ENCODE measurements around the gene NAT10.
"Not testable (repeated sequence)": the region's sequence is repeated elsewhere in the genome, so short reads cannot be mapped to it uniquely, and the experiment has no call there.

Gene NAT10

DNA sequence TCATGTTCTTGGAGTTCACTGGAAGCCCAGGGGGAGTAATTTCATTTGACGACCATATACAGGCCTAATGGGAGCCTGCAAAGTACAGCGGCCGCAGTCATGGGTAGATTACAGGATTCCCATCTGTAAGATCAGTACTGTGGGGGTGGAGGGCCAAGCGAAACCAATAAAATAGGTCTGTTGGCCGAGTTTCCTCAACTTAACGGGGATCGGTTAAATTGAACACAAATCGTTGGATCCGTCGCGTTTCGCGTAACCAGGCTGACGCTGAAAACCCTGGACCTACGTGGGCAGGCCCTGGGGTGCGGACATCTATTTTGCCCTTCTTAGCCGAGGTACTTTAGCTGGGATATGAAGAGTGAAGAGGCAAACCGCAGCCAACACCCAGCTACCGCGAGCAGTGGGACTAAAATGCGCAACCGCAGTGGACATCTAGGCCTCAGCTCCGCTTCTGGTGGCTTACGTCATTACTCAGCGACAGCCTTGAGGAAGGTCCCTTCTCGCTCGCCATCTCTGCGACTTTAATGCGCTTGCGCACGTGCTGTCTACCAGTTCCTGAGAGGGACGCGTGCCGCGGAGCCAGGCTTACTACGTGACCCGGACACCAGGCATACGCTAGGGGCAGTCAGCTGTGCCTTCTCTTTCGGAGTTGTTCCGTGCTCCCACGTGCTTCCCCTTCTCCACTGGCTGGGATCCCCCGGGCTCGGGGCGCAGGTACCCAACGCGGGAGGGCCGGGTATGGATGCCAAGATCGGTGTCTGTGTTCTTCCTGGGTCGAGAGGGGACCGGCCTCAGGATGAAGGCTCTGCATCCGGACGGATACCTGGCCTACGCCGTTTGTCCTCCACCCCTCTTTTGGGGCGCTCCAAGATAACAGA, at the start of gene NAT10:
NAT10 (plus strand) TSS at position 551 of the 878 bp plus-strand sequence. CDS start 2,597 bp downstream, outside the sequence.
- DNase-seq, result peak; percentile 98

DNA sequence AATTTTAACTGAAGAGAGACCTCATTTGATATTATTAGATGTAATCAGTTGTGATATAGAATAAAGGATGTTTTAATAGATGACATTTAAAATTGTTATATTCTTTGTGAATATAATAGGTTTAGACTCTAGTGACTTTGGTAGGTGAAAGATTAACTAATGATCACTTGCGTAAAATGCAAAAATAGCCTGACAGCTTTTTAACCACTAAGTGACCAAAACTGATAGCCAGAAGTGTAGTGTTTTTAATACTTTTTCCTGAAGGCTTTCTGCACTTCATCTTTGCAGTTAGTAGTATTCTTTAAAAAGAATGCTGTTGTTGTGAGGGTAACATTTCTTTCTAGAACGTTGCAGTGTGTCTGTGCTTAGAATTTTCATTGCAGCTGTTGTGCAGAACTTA, 48.8 kb upstream of the NAT10 start:
- no peak for DNase-seq

DNA sequence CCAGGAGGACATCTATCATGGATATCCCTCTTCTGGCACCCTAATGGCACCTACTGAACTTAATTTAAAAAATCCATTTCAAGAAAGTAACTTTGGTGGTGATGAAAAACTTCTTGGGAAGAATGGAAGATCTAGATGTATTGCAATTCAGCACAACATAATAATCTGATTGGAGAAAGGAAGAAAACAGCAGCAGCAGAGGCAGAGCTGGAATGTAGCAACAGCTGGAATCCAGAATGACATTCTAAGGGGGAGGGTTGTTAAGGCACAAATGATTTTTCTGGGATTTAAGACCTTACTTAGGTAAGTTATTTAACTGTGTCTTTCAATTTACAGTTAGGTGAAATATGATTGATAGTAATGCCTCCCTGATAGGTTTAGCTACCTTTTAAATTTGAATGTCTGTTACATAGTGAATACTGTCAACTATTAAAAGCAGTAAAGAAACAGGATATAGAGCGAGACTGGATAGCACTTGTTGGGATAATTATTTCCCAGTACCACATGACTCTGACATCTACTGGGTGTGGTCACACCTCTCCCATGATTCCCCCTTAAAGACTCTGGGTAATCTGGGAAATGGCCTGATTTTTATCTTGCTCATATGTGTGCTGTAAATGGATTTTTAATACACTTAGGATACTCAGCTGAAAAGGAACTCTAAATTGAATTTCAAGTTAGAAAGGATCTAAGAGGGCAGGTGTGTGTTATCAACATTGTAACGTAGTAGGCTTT, 42.2 kb upstream of the NAT10 start:
- no peak for DNase-seq

DNA sequence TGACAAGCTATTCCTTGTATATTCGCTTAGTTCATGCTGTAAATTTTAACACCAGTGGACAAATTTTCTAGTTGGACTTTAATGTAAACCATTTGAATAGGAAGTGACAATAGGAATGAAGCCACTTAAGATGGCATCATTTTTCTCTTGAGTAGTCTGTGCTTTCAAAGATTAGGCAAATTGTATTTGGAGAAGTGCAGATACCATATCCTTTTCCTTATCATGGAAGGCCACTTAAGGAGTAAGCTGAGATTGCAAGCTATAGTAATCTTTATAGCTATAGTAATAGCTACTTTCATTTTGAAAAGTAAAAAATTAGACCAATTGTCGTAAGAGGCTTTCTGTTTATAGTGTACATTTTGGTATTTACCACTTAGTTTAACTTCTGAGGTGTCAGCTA, 41.1 kb upstream of the NAT10 start:
- no peak for DNase-seq

DNA sequence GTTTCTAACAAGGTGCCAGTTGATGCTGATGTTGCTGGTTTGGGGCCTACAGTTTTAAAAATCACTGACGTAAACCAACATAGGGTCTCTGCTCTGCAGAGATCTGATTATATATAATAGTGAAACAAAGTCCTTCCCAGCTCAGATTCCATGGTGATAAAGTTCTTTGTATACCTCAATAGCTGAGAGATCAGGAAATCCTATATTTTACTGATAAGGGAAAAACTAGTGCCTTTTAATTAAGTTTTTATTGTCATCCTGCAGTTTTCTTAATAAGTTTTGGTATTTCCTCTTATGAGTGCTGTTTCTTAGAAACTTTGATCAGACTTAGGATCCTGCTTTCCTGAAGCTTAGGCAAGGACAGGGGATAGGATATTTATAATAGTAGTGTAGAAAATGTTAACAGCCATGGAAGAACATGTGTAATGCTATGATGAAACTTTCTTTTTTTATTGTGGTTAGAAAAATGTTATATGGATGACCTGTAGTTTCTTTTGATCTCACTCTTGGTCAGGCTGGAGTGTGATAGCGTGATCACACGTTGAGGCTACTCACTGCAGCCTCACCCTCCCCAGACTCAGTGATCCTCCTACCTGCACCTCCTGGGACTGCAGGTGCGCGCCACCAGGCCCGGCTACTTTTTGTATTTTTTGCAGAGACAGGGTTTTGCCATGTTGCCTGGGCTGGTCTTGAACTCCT, 39.8 kb upstream of the NAT10 start:
- no peak for DNase-seq

DNA sequence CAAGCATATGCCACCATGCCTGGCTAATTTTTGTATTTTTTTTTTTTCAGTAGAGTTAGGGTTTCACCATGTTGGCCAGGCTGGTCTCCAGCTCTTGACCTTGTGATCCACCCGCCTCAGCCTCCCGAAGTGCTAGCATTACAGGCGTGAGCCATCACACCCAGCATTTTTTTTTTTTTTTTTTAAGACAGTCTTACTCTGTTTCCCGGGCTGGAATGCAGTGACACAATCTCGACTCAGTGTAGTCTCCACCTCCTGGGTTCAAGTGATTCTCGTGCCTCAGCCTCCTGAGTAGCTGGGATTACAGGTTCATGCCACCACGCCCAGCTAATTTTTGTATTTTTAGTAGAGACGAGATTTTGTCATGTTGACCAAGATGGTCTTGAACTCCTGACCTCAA, 38.7 kb upstream of the NAT10 start:
- not testable (repeated sequence) for DNase-seq

DNA sequence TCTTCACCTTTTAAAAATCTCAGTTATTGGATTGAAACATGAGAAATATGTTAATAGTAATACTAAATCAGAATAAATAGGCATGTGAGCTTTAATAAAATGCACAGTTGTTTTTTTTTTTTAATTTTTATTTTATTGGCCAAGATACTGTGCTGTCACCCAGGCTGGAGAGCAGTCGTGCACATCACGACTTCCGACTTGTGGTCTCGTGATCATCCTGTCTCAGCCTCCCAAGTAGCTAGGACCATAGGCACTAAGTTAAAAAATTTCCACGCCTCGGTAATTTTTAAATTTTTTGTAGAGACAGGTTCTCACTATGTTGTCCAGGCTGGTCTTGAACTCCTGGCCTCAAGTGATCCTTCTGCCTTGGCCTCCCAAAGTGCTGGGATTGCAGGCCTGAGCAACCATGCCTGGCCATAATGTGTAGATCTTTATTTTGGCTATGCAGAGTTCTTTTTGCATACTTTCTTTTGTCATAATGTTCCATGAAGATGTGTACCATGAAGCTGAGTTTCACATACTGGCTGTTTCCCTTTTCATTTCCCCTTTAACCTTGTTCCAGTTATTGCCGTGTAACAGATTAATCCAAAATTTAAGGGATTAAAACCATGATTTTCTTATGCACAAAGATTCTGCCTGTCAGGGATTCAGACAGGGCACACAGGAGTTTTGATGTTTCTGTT, 37.9 kb upstream of the NAT10 start:
- DNase-seq, result no peak

DNA sequence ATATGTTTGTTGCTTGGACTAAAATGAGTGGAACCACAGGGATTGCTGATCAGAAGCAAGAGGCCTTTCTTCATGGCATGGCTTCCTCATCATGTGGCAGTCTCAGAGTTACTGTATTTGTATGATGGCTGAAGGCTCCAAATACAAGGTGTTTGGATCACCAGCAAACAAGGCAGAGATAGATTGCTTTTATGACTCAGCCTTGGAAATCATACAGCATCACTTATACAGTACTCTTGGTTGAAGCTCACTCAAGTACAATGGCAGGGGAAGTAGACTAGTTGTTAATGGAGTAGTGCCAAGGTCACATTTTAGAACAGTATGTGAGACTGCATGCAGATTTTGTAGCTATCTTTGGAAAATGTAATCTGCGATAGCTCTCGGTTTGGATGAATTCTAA, 37.3 kb upstream of the NAT10 start:
- DNase-seq, result no peak

DNA sequence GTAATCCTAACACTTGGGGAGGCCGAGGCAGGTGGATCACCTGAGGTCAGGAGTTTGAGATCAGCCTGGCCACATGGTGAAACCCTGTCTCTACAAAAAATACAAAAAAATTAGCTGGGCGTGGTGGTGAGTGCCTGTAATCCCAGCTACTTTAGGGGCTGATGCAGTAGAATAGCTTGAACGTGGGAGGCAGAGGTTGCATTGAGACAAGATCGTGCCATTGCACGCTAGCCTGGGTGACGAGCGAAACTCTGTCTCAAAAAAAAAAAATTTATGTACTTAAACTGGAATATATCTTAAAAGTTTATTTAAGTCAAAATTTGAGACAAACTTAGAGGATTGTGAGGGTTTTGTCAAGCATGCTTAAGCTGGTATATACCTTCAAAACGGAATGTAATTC, 34.1 kb upstream of the NAT10 start:
- not testable (repeated sequence) for DNase-seq

DNA sequence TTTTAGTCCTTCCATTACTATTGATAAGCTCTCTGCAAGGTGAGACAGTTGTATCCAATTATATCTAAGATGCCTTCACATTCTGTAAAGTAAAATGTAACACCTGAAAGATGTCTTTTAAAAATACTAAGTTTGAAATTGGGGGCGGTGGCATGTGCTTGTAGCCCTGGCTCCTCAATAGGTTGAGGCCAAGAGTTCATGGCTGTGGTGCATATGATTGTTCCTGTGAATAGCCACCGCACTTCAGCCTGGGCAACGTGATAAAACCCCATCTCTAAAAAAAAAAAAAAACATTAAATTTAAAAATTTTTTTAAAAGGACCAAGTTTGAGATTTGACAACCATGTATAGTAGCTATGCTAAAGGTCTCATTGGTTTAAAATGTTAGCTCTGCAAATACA, 33.4 kb upstream of the NAT10 start:
- DNase-seq, result no peak

DNA sequence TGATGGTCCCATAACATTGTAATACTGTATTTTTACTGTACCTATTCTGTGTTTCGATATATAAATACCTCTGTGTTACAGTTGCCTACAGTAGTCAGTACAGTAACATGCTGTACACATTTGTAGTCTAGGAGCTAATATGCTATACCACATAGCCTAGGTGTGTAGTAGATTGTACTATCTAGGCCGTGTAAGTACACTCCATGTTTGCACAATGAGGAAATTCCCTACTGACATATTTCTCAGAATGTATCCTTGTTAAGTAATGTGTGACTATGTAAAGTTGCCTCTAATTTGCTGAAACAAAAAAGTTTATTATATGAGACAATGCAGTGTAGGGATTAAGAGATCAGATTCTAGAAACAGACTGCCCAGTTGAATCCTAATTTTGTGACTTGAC, 32.6 kb upstream of the NAT10 start:
- no peak for DNase-seq

DNA sequence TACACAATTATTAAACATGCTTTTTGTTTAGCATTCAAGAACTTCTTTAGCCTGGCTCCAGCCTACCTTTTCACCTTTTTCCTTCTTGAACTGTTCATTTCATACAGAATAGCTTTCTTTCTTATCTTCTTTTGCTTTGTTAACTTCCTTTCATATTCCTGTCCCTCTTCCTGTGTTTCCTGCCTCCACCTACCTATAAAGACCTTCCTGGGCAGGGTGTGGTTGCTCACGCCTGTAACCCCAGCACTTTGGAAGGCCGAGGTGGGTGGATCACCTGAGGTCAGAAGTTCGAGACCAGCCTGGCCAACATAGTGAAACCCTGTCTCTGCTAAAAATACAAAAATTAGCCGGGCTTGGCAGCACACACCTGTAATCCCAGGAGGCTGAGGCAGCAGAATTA, 31.0 kb upstream of the NAT10 start:
- DNase-seq, result no peak

DNA sequence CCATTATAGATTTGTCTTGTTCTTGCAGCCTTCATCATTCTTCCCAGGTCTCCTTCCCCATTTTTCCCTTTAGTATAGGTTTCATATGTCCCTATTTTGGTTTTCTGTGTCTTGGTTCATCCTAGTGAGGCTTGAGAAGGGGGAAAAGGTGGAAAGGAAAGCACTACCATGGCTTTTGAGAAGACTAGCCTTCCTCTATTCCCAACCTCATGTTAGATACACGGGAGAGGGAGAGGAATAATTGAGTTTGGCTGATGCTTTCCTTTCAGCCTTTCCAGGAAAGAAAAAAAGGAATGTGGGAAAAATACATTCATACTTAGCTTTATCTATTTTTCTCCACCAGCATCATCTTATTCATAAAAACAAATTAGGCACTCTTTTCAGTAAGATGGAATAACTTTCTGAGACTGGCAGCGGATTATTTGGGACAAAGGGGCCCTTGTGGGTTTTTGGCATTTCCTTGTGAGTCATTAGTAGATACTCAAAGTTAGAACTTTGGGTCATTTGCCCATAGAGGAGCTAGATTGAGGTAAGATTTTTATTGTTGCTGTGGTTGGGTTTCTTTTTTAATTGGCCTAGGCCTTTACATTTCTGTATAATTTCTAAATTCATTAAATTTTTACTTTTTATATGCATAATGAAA, 30.1 kb upstream of the NAT10 start:
- DNase-seq, result no peak

DNA sequence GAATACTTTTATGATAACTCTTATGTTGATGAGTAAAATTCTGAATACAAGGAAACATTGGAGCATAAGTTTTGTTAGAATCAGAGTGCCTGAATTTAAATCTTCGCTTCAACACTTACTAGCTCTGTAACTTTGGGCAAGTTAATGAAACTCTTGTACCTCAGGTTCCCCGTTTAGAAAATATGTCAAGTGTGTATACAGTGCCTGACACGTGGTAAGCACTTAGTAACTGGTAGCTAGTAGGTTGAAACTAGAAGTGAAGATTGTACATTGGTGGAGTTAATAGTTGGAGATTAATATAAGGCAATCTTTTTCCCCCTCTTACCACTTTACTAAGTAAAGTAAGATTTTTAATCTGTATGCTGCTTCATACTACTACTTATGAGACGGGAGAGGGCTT, 24.8 kb upstream of the NAT10 start:
- DNase-seq, result no peak

DNA sequence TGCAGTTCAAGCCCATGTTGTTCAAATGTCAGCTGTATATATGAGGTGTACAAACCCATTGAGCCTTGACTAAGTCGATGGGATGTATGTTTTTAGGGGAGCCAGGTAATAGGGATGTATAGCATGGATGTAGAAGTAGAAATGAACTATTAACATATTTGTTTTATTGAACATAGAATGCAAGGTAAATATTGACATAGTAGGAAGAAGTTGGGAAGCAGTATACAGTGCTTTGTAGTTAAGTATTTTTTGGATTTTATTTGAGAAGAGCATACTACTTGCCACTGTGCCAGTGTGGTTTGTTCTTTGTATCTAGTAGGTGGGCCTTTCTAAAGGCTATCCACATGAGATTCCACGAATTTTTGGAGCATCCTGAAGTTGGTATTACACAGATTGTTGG, 20.8 kb upstream of the NAT10 start:
- no peak for DNase-seq

DNA sequence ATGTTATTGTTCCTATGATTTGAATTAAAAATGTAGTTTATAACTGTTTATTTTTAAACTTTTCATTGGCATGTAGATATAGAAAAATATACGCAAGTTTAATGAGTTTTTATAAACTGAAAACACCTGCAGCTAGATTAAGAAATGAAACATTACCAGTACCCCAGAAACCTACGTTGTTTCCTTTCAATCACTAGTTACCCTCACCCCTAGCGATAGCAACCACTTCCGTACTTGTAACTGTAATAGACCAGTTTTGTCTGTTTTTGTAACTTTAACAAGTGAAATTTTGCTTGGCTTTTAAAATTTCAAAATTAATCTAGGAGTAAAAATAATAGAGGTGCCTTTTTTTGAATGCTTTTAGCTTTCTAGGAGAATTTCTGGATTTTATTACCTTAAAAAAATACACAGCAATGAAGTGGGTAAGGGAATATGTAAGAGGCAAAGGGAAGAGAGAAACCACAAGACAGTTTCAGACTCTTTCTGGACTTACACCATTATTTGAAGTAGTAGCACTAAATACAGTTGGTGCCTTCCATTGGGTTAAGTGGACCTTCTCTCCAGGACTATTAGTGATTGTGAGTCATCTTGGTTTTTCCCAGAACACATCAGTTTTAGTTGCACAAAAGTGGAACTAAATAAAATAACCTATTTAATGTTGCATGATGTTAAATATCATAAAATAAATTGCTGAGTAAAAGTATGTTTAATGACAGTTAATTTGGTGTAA, 18.7 kb upstream of the NAT10 start:
- DNase-seq, result no peak

DNA sequence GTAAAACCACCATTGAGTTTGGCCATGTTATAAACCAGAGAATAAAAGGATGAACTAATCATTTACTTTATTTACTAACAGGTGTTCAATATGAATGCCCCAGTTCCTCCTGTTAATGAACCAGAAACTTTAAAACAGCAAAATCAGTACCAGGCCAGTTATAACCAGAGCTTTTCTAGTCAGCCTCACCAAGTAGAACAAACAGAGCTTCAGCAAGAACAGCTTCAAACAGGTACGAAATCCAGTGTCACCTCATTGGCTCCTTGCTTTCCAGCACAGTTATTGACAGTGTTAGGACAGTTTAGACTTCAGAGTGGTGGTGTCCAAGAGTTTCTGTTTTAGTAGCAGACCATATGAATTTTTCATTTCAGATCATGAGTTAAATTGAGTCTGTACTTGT, 13.6 kb upstream of the NAT10 start:
- no peak for DNase-seq

DNA sequence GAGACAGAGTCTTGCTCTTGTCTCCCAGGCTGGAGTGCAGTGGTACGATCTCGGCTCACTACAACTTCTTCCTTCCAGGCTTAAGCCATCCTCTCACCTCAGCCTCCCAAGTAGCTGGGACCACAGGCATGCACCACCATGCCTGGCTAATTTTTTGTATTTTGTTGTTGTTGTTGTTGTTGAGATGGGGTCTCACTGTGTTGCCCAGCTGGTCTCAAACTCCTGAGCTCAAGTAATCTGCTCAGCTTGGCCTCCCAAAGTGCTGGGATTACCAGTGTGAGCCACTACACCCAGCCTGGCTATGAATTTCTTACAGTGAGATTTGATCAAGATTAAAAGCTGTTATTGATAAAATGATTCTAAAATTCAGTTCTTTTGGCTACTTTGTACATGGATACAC, 10.5 kb upstream of the NAT10 start:
- DNase-seq, result not testable (repeated sequence)

DNA sequence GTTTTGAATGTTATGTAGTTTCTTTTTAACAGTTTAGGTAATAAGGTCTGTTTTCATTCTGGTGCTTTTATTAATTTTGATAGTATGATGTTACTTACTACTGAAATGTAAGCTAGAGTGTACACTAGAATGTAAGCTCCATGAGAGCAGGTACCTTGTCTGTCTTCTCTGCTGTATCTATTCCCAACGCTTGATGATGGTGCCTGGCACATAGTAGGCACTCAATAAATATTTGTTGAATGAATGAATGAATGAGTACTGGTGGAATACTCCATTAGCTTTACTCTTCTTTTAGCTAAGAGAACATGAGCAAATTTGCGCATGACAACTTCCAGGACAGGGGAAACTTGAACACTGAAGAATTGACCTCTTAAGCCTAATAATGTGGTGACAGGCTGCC, 6.6 kb upstream of the NAT10 start:
- DNase-seq, result no peak

DNA sequence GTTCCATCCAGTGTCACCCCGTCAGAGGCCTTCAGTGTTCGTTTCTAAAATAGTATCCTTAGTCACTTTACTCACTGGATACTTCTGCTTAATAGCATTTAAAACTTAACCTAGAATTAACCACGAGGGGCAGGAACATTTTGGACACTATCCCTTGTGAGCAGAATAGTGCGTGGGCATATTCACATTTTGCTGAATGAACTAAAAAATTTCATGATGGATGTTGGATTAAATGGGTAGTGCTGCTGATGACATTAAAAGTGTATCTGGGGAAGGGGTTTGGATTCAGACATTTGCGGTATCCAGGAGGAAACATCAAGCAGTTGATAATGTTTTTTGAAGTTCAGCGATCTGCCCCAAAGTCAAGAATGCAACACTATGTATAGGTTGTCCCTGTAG, 750 bp upstream of the NAT10 start:
- DNase-seq, result no peak

DNA sequence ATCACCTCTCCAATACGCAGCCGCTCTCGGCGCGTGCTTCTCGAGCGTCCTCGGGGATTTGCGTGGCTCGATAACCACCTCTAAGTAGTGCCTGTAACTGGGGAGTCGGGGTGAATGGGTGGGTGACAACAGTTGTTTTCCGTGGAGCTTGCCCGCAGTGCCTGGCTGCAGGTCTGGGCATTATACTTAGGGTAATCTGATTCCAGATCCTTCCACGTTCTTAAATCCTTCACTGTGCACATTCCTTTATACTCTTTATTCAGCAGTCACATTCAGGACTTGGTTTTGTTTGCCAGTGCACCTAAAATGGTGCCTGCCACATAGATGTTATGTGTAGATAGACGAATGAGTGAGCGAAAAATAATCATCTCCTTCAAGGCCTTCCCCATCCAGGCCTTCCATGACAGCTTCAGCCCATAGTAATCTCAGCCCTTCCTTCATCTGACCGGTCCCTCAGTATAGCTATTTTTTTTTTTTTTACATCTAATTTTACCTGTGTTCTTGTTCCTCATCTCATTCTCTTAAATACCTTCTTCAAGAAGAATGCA, 602 bp downstream of the NAT10 start:
- DNase-seq, result no peak

All from NCI-H2029 (cell line).